Thymus (tissue), 11 donors: ENCODE measurements around the gene ZCCHC18. TPM values are rescaled to one million over a fixed set of nuclear protein-coding genes. Genes with fewer than 3 reads are reported as not detected.
"Not testable (repeated sequence)": the region's sequence is repeated elsewhere in the genome, so short reads cannot be mapped to it uniquely, and the experiment has no call there.

Experiments
- DNase-seq, 9 donors: peaks; one replicate each; pipeline ENCODE4 v3.0.0-alpha.2; 2013; ENCODE audit warnings: low spot score in 9 of 9, low read depth in 6 of 9, missing footprints in 1 of 9
- H3K27ac ChIP-seq, 2 donors: one replicate each; pipeline ENCODE4 v1.5.1; 2013; ENCODE audit warnings: control low read depth in 1 of 2, low read depth in 1 of 2, low read length in 1 of 2, mild to moderate bottlenecking in 1 of 2, moderate library complexity in 1 of 2
- H3K27me3 ChIP-seq, 2 donors: one replicate each; pipeline ENCODE4 v1.5.1; 2013; ENCODE audit warnings: low read length in 1 of 2; ENCODE audit not compliant: control insufficient read depth in 2 of 2, insufficient read depth in 1 of 2
- H3K36me3 ChIP-seq, 2 donors: one replicate each; pipeline ENCODE4 v1.5.1; 2013; ENCODE audit warnings: low read length in 1 of 2, mild to moderate bottlenecking in 1 of 2, moderate library complexity in 1 of 2; ENCODE audit not compliant: control insufficient read depth in 2 of 2, insufficient read depth in 2 of 2
- H3K4me1 ChIP-seq, 2 donors: one replicate each; pipeline ENCODE4 v1.5.1; 2013; ENCODE audit warnings: low read length in 2 of 2; ENCODE audit not compliant: control insufficient read depth in 2 of 2, insufficient read depth in 2 of 2
- H3K4me3 ChIP-seq, 2 donors: one replicate each; pipeline ENCODE4 v1.5.1; 2013; ENCODE audit warnings: low read length in 2 of 2, control low read depth in 1 of 2, mild to moderate bottlenecking in 1 of 2
- H3K9me3 ChIP-seq, 2 donors: one replicate each; pipeline ENCODE4 v1.5.1; 2013; ENCODE audit warnings: low read length in 1 of 2, mild to moderate bottlenecking in 1 of 2; ENCODE audit not compliant: control insufficient read depth in 2 of 2, insufficient read depth in 1 of 2
- WGBS: extraction: QIAGEN DNeasy Blood & Tissue Kit; methylation state at CpG from one replicate; pipeline ENCODE4 v1.1.7; 2013; 5-methylcytosine and 5-hydroxymethylcytosine counted together
- polyA plus RNA-seq: library from polyadenylated mRNA; stranded (reverse); fragments of 200-250 nt; gene quantifications from one replicate; pipeline ENCODE4 v1.2.3, GENCODE V29; 2013
- total RNA-seq: library from RNA; stranded (reverse); fragments of 120-200 nt; gene quantifications from one replicate; pipeline ENCODE4 v1.2.4, GENCODE V29; 2013
- donor health status: healthy.

The ZCCHC18 gene
- total and polyA plus RNA-seq, 2 donors = 0.94 to 2.4 TPM

- Histone ChIP-seq H3K4me1 (no peaks in the 10 kb centered on the region), H3K36me3 (no peaks in the 10 kb centered on the region), H3K9me3 (no peaks in the 10 kb centered on the region), H3K27ac (no peak overlapping the region), H3K4me3 (no peak overlapping the region), H3K27me3 (no peaks in the 10 kb centered on the region)
- peak in 8 of 9 donors; percentile 10 to 59 (median 32) for DNase-seq
- 3% methylated on average over 4 of the region's 4 CpGs for WGBS
These were observed 14.0 kb upstream of the ZCCHC18 start for GRCh38 chrX:104098151-104098808.

GRCh38 chrX:104098919-104099318, 13.4 kb upstream of the ZCCHC18 start:
- Histone ChIP-seq H3K27me3 (no peaks in the 10 kb centered on the region), H3K9me3 (no peaks in the 10 kb centered on the region), H3K27ac (no peak overlapping the region), H3K36me3 (no peaks in the 10 kb centered on the region), H3K4me1 (no peaks in the 10 kb centered on the region), H3K4me3 (no peak overlapping the region)
- DNase-seq = no peak

- H3K4me1 ChIP-seq = no peaks in the 10 kb centered on the region
- no peaks in the 10 kb centered on the region for H3K9me3 ChIP-seq
- no peak overlapping the region for H3K27ac ChIP-seq
- H3K27me3 ChIP-seq = no peaks in the 10 kb centered on the region
- H3K36me3 ChIP-seq = no peaks in the 10 kb centered on the region
- H3K4me3 ChIP-seq = no peak overlapping the region
- no peak for DNase-seq
- WGBS = 97% methylated on average over 10 of the region's 10 CpGs
These were observed 7.6 kb upstream of the ZCCHC18 start for GRCh38 chrX:104104676-104105075.

GRCh38 chrX:104105330-104106262, 6.7 kb upstream of the ZCCHC18 start:
- no peak overlapping the region for H3K4me3 ChIP-seq
- H3K27ac ChIP-seq = no peak overlapping the region
- no peaks in the 10 kb centered on the region for H3K36me3 ChIP-seq
- no peaks in the 10 kb centered on the region for H3K27me3 ChIP-seq
- DNase-seq = no peak
- WGBS = 94% methylated on average over 11 of the region's 11 CpGs
- no peaks in the 10 kb centered on the region for H3K9me3 ChIP-seq
- H3K4me1 ChIP-seq = no peaks in the 10 kb centered on the region

- Histone ChIP-seq H3K4me3 (no peak overlapping the region), H3K36me3 (no peaks in the 10 kb centered on the region), H3K9me3 (no peaks in the 10 kb centered on the region), H3K27ac (no peak overlapping the region), H3K27me3 (peaks cover 0 to 27% of the 10 kb centered on the region in 2 donors), H3K4me1 (peaks cover 0 to 9% of the 10 kb centered on the region in 2 donors)
- WGBS = 96% methylated on average over 1 of the region's 1 CpG
- DNase-seq = no peak
These were observed 3.4 kb upstream of the ZCCHC18 start for GRCh38 chrX:104108955-104109354.

- H3K36me3 ChIP-seq, H3K4me1 ChIP-seq, H3K4me3 ChIP-seq, H3K9me3 ChIP-seq, H3K27ac ChIP-seq, DNase-seq: not testable (repeated sequence)
- WGBS = 53% methylated on average over 6 of the region's 6 CpGs
- peaks cover 0 to 32% of the 10 kb centered on the region in 2 donors for H3K27me3 ChIP-seq
These were observed 1.7 kb upstream of the ZCCHC18 start for GRCh38 chrX:104110491-104111240.

- peaks cover 0 to 9% of the 10 kb centered on the region in 2 donors for H3K4me1 ChIP-seq
- no peaks in the 10 kb centered on the region for H3K36me3 ChIP-seq
- DNase-seq = peak in 5 of 9 donors; percentile 6 to 56 (median 19)
- H3K27ac ChIP-seq = no peak overlapping the region
- no peaks in the 10 kb centered on the region for H3K9me3 ChIP-seq
- WGBS = 9% methylated on average over 24 of the region's 24 CpGs
- peak overlapping the region; percentile 24 to 57 for H3K4me3 ChIP-seq
- H3K27me3 ChIP-seq = peaks cover 0 to 32% of the 10 kb centered on the region in 2 donors
These were observed 1.1 kb downstream of the ZCCHC18 start for GRCh38 chrX:104113222-104113965.

- Histone ChIP-seq H3K4me3 (no peak overlapping the region), H3K27ac (no peak overlapping the region), H3K4me1 (peaks cover 0 to 7% of the 10 kb centered on the region in 2 donors), H3K27me3 (peaks cover 0 to 16% of the 10 kb centered on the region in 2 donors), H3K36me3 (no peaks in the 10 kb centered on the region), H3K9me3 (no peaks in the 10 kb centered on the region)
- DNase-seq = no peak
These were observed 5.4 kb downstream of the ZCCHC18 start for GRCh38 chrX:104117759-104118158.
